Breast epithelium (tissue), 4 donors: Measurements from ENCODE around the gene SOHLH2. TPM values are rescaled to one million over a fixed set of nuclear protein-coding genes. Genes with fewer than 3 reads are reported as not detected.

Experiments
- DNase-seq, 2 donors: peaks; one replicate each; pipeline ENCODE4 v3.0.0-alpha.2; 2019; ENCODE audit warnings: low spot score in 2 of 2
- H3K27ac ChIP-seq, 2 donors: fragments of 200-600 bp; sonication (generic) in 1 of 2; one replicate each; pipeline ENCODE4 v1.5.1; 2016 to 2019; ENCODE audit warnings: mild to moderate bottlenecking in 1 of 2
- H3K27me3 ChIP-seq, 2 donors: fragments of 200-600 bp; sonication (generic) in 1 of 2; one replicate each; pipeline versions ENCODE4 v1.5.1 to v1.6.0; 2017 to 2019; ENCODE audit warnings: control low read depth in 1 of 2, mild to moderate bottlenecking in 1 of 2
- H3K36me3 ChIP-seq: fragments of 200-600 bp; one replicate; pipeline ENCODE4 v1.5.1; 2019
- H3K4me1 ChIP-seq, 2 donors: fragments of 200-600 bp; sonication (generic); one replicate each; pipeline ENCODE4 v1.5.1; 2016 to 2019; ENCODE audit warnings: control low read depth in 1 of 2
- H3K4me3 ChIP-seq, 3 donors: fragments of 200-600 bp; sonication (generic); 1 replicate in 2 of 3; 2 replicates in 1 of 3; pipeline ENCODE4 v1.5.1; 2016 to 2019; ENCODE audit warnings: mild to moderate bottlenecking in 3 of 3, moderate library complexity in 2 of 3
- H3K9me3 ChIP-seq, 2 donors: fragments of 200-600 bp; sonication (generic) in 1 of 2; one replicate each; pipeline ENCODE4 v1.5.1; 2016 to 2019; ENCODE audit warnings: control low read depth in 1 of 2
- POLR2A ChIP-seq: fragments of 450-650 bp; IDR thresholded peaks from one replicate; pipeline ENCODE4 v1.6.1; 2016; ENCODE audit warnings: antibody characterized with exemption, mild to moderate bottlenecking, moderate library complexity
- POLR2AphosphoS5 ChIP-seq, 3 donors: sonication (generic); formaldehyde crosslinking; IDR thresholded peaks; one replicate each; pipeline ENCODE4 v1.6.1; 2017; ENCODE audit warnings: antibody characterized with exemption in 3 of 3
- intact Hi-C: fragments of 100-400 bp; cut with DNase I; formaldehyde crosslinking; loops from one replicate; pipeline ENCODE4 v1.15.1; 2023; ENCODE audit warnings: low total_unique reads
- total RNA-seq, 3 donors: library from RNA; depleted of rRNA; stranded (reverse); fragments of >200 nt; gene quantifications; one replicate each; pipeline ENCODE4 v1.1.0, GENCODE V29; 2016
- TF ChIP-seq, protein P1 (sequence below), 3 donors: fragments of 450-650 bp; IDR thresholded peaks; one replicate each; pipeline ENCODE4 v1.5.1; 2016 to 2017; ENCODE audit warnings: antibody characterized with exemption in 3 of 3, mild to moderate bottlenecking in 3 of 3, moderate library complexity in 3 of 3

Gene SOHLH2, protein sequence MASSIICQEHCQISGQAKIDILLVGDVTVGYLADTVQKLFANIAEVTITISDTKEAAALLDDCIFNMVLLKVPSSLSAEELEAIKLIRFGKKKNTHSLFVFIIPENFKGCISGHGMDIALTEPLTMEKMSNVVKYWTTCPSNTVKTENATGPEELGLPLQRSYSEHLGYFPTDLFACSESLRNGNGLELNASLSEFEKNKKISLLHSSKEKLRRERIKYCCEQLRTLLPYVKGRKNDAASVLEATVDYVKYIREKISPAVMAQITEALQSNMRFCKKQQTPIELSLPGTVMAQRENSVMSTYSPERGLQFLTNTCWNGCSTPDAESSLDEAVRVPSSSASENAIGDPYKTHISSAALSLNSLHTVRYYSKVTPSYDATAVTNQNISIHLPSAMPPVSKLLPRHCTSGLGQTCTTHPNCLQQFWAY
- total RNA-seq, result under 1 TPM in 1 of 3 donors, not detected in 2; 0.16 TPM

DNA sequence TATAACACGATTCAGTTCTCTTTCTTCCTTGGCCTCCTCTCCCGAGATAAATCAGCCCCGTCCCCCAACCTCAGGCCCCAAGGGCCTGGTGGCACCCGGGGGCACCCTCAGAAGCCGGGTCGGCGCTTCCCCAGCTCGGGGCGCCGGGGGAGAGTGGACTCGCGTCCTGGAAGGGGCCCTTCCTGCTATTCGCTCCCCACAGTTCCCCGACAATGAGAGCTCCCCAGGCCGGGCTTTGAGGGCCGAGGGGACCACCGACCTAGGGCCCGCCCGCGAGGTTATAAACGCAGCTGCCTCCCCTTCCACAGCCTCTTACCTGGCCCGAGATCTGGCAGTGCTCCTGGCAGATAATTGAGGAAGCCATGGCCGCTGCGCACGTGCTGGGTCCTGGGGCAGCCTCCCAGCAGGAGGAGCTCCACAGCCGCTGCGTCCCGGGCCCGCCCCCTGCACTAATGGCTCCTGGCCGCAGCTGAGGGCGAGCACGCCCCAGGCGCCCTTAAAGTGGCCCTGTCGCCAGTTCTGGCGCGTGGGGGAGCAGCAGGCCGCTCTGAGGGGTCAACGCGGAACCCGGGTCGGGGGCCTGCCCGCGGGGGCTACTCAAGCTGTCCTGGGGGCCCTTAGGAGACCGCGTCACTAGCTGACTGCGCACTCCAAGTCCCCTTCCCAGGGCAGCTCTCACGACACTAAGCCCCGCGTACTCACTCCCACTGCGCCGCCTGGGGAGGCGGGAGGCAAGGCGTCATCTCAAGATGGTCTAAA is at the start of gene SOHLH2:
TSS of gene SOHLH2 (minus strand) at position 394 of the 759 bp plus-strand sequence. CDS start at position 364, 30 bp downstream.
- H3K36me3 ChIP-seq, result no peaks in the 10 kb centered on the region
- intact Hi-C loops, result no loop called here
- no peak within 1 kb of the TSS for H3K4me3 ChIP-seq
- no peak for TF ChIP-seq POLR2A
- no peak within 1 kb of the TSS for H3K27ac ChIP-seq
- peaks cover 0 to 4% of the 10 kb centered on the region in 2 donors for H3K9me3 ChIP-seq
- DNase-seq, result no peak
- H3K27me3 ChIP-seq, result no peaks in the 10 kb centered on the region
- no peaks in the 10 kb centered on the region for H3K4me1 ChIP-seq

DNA sequence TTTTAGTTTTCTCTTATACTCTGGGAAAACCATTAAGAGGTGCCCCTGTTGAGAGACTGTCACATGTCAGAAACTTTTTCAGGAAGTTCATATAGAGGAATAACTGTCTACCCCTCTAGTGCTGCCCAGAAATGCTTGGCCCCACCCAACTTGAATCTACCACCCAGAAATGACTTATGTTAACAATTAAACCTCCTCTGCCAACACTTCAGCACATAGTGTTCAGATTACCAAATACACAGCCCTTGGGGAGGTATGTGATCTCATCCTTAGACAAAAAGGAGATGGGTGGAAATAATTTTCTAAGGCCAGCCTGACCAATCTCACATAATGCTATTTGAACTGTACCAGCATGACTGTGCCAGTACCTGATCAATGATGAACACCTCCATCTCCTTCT is 47.6 kb upstream of the SOHLH2 start:
- Histone ChIP-seq H3K4me1 (no peaks in the 10 kb centered on the region), H3K27me3 (no peaks in the 10 kb centered on the region), H3K4me3 (no peak overlapping the region), H3K36me3 (no peaks in the 10 kb centered on the region), H3K9me3 (no peaks in the 10 kb centered on the region), H3K27ac (no peak overlapping the region)
- no peak for DNase-seq
- no peak for TF ChIP-seq POLR2AphosphoS5 (IDR thresholded peaks at IDR 0.05)
- TF ChIP-seq, protein P1, sequence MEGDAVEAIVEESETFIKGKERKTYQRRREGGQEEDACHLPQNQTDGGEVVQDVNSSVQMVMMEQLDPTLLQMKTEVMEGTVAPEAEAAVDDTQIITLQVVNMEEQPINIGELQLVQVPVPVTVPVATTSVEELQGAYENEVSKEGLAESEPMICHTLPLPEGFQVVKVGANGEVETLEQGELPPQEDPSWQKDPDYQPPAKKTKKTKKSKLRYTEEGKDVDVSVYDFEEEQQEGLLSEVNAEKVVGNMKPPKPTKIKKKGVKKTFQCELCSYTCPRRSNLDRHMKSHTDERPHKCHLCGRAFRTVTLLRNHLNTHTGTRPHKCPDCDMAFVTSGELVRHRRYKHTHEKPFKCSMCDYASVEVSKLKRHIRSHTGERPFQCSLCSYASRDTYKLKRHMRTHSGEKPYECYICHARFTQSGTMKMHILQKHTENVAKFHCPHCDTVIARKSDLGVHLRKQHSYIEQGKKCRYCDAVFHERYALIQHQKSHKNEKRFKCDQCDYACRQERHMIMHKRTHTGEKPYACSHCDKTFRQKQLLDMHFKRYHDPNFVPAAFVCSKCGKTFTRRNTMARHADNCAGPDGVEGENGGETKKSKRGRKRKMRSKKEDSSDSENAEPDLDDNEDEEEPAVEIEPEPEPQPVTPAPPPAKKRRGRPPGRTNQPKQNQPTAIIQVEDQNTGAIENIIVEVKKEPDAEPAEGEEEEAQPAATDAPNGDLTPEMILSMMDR (IDR thresholded peaks at IDR 0.05), result no peak
- no peak for TF ChIP-seq POLR2A
- intact Hi-C loops, result no loop called here

DNA sequence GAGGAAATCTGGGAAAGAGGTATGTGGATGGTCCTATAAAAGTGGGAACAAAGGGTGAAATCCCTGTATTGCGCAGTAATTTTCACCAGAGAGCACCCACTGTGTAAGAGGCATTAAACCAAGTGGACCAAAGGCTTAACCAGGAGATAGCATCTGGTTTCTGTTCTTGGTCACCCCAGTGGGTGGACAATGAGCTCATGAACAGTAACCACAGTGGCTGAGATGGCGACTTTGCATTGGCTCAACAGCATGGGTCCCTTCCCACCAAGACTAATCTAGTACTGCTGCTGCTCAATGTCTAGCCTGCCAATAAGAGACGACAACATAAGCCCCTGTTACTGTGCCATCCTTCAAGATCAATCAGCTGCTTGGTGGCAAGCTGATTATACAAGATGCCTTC is 46.7 kb upstream of the SOHLH2 start:
- intact Hi-C loops, result no loop called here
- no peaks in the 10 kb centered on the region for H3K4me1 ChIP-seq
- no peaks in the 10 kb centered on the region for H3K27me3 ChIP-seq
- no peak overlapping the region for H3K4me3 ChIP-seq
- no peak for DNase-seq
- H3K9me3 ChIP-seq, result no peaks in the 10 kb centered on the region
- H3K36me3 ChIP-seq, result no peaks in the 10 kb centered on the region
- no peak for TF ChIP-seq POLR2A
- TF ChIP-seq POLR2AphosphoS5 (IDR thresholded peaks at IDR 0.05), result no peak
- TF ChIP-seq, protein P1 (IDR thresholded peaks at IDR 0.05), result no peak
- H3K27ac ChIP-seq, result no peak overlapping the region

DNA sequence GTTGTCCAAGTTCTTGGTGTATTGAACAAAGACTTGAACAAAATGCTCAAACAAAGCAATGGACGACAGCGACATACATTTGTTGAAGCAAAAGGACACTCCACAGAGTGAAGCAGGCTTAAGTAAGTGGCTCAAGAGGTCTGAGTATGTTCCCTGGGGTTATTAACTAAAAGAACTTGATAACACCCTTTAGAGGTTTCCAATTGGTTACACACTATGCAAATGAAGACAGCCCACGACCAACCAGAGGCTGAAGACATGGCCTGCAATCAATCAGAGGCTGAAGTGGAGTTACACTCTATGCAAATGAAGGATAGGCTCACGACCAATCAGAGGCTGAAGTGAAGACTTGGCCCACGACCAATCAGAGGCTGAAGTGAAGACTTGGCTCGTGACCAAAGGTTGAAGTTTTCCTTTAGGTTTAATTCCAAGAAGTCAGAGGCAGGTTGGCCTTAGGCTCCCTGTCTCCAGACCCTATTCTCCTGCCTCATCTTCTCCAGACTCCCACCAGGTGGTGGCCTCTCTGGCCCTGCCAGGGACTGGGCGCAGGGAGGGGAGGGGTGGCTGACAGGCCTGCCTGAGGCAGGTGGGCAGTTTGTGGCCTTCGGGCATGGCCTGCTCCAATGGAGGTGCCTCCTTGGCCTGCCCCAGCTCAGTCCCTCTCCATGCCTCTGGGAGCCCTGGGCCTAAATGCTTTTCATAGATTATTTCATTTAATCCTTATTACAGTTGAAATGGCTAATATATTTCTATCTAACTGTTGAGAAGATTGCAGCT is 45.2 kb upstream of the SOHLH2 start:
- no peak for DNase-seq
- intact Hi-C loops, result loop anchor here (10.0 kb wide), 1 partner anchor 285 kb away; no protein-coding TSS in a partner anchor
- TF ChIP-seq, protein P1 (IDR thresholded peaks at IDR 0.05), result no peak
- no peak for TF ChIP-seq POLR2AphosphoS5 (IDR thresholded peaks at IDR 0.05)
- TF ChIP-seq POLR2A, result no peak
- Histone ChIP-seq H3K27me3 (no peaks in the 10 kb centered on the region), H3K27ac (no peak overlapping the region), H3K4me3 (no peak overlapping the region), H3K4me1 (no peaks in the 10 kb centered on the region), H3K9me3 (no peaks in the 10 kb centered on the region), H3K36me3 (no peaks in the 10 kb centered on the region)

DNA sequence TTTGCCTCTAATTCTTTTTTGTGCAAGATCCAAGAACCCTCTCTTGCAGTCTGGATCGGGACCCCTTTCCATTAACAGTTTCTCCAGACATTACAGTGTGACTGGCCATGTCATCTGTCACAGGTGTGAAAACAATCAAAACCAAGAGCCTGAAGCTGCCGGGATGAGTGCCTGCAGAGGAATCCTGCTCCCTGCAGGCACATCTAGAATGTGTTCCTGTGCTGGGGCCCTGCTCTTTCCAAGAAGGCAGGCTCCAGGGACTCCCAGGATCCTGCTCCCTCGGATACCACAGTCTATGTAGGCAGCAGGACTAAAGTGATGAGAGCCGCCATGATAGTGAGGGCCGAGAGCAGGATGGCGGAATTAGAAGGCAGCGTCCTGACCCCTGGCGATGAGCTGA is 44.5 kb upstream of the SOHLH2 start:
- no peaks in the 10 kb centered on the region for H3K4me1 ChIP-seq

More for the DNA sequence above, 44.5 kb upstream of the SOHLH2 start:
- intact Hi-C loops, result loop anchor here (10.0 kb wide), 1 partner anchor 284 kb away; no protein-coding TSS in a partner anchor
- no peak overlapping the region for H3K27ac ChIP-seq
- DNase-seq, result no peak
- H3K9me3 ChIP-seq, result no peaks in the 10 kb centered on the region
- TF ChIP-seq, protein P1 (IDR thresholded peaks at IDR 0.05), result no peak
- TF ChIP-seq POLR2AphosphoS5 (IDR thresholded peaks at IDR 0.05) (no peak), POLR2A (no peak)
- H3K27me3 ChIP-seq, result no peaks in the 10 kb centered on the region
- no peak overlapping the region for H3K4me3 ChIP-seq
- no peaks in the 10 kb centered on the region for H3K36me3 ChIP-seq
